Upper lobe of left lung (tissue), 4 donors: ENCODE results near the gene ACSL5.

Source experiments
- CTCF ChIP-seq, 6 experiments: fragments of 450-650 bp in 4 of 6; fragments of 200-600 bp in 2 of 6; sonication (generic) in 2 of 6; IDR thresholded peaks; one replicate each; pipeline ENCODE4 v1.5.1; 2016 to 2019; ENCODE audit warnings: antibody characterized with exemption in 6 of 6
- POLR2A ChIP-seq, 4 donors: fragments of 450-650 bp; IDR thresholded peaks; one replicate each; pipeline ENCODE4 v1.5.1; 2016 to 2017; ENCODE audit warnings: antibody characterized with exemption in 4 of 4, mild to moderate bottlenecking in 2 of 4
- POLR2AphosphoS5 ChIP-seq, 2 donors: sonication (generic); formaldehyde crosslinking; IDR thresholded peaks; one replicate each; pipeline ENCODE4 v1.5.1; 2017; ENCODE audit warnings: antibody characterized with exemption in 2 of 2

- TF ChIP-seq CTCF (IDR thresholded peaks at IDR 0.05) = no peak
- no peak for TF ChIP-seq POLR2A (IDR thresholded peaks at IDR 0.05)
- no peak for TF ChIP-seq POLR2AphosphoS5 (IDR thresholded peaks at IDR 0.05)
These were observed 41.9 kb upstream of the ACSL5 start for GRCh38 chr10:112332022-112332421.
